ENCODE measurements around the gene XPO5.
A peak's percentile ranks its signal among the peaks of the same experiment; 100 is the strongest.

Gene XPO5

GRCh38 chr6:43521836-43522235 lies 54.0 kb downstream of the XPO5 start:
- TF ChIP-seq, protein P1, sequence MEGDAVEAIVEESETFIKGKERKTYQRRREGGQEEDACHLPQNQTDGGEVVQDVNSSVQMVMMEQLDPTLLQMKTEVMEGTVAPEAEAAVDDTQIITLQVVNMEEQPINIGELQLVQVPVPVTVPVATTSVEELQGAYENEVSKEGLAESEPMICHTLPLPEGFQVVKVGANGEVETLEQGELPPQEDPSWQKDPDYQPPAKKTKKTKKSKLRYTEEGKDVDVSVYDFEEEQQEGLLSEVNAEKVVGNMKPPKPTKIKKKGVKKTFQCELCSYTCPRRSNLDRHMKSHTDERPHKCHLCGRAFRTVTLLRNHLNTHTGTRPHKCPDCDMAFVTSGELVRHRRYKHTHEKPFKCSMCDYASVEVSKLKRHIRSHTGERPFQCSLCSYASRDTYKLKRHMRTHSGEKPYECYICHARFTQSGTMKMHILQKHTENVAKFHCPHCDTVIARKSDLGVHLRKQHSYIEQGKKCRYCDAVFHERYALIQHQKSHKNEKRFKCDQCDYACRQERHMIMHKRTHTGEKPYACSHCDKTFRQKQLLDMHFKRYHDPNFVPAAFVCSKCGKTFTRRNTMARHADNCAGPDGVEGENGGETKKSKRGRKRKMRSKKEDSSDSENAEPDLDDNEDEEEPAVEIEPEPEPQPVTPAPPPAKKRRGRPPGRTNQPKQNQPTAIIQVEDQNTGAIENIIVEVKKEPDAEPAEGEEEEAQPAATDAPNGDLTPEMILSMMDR (conservative IDR thresholded peaks at IDR 0.05; ENCODE audit: low read depth, low read length): no peak
- H3K79me2 ChIP-seq (ENCODE audit: insufficient read depth, low read depth): peaks cover 38% of the 10 kb centered on the region

DNA sequence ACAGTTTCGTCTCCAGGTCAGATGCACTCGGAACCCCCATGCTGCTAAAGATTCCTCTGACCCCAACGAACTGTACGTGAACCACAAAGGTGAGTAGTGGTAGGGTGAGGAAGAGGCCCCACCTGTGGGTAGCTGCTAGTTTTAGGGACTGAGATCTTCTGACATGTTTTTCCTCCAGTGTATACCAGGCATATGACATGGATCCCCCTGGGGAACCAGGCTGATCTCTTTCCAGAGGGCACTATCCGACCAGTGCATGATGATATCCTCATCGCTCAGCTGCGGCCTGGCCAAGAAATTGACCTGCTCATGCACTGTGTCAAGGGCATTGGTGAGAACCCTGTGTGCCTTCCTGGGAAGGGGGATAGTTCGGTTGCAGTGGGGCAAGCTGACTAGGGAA lies 55.7 kb downstream of the XPO5 start:
- Histone ChIP-seq H3K9ac (no peak overlapping the region), H2AFZ (ENCODE audit: low read depth) (no peak overlapping the region), H3K36me3 (ENCODE audit: insufficient read depth) (peaks cover 28% of the 10 kb centered on the region; the same call in 1 of the 2 replicates), H4K20me1 (ENCODE audit: insufficient read depth) (no peaks in the 10 kb centered on the region), H3K27me3 (ENCODE audit: insufficient read depth, low read depth) (no peaks in the 10 kb centered on the region), H3K4me2 (no peak overlapping the region), H3K27ac (no peak overlapping the region), H3K4me3 (IDR thresholded peaks at IDR 0.05; ENCODE audit: insufficient read depth, low read depth, low read length) (no peak overlapping the region), H3K79me2 (ENCODE audit: insufficient read depth, low read depth) (peaks cover 51% of the 10 kb centered on the region), H3K4me1 (ENCODE audit: low read depth, poor library complexity, severe bottlenecking) (peaks cover 47% of the 10 kb centered on the region)
- TF ChIP-seq, protein P1 (conservative IDR thresholded peaks at IDR 0.05; ENCODE audit: low read depth, low read length): no peak

More at GRCh38 chr6:43521836-43522235, 54.0 kb downstream of the XPO5 start:
- Histone ChIP-seq H3K27me3 (ENCODE audit: insufficient read depth, low read depth) (no peaks in the 10 kb centered on the region), H3K4me2 (peak overlapping the region; percentile 7; the same call in 1 of the 2 replicates), H3K27ac (peak overlapping the region; percentile 27; the same call in 1 of the 2 replicates), H4K20me1 (ENCODE audit: insufficient read depth) (no peaks in the 10 kb centered on the region), H3K4me1 (ENCODE audit: low read depth, poor library complexity, severe bottlenecking) (peaks cover 41% of the 10 kb centered on the region), H2AFZ (ENCODE audit: low read depth) (no peak overlapping the region), H3K4me3 (IDR thresholded peaks at IDR 0.05; ENCODE audit: insufficient read depth, low read depth, low read length) (no peak overlapping the region), H3K9ac (no peak overlapping the region), H3K36me3 (ENCODE audit: insufficient read depth) (peaks cover 28% of the 10 kb centered on the region; the same call in 1 of the 2 replicates)

- no peaks in the 10 kb centered on the region for H3K27me3 ChIP-seq (ENCODE audit: insufficient read depth, low read depth)
- peak overlapping the region; percentile 72 for H3K4me2 ChIP-seq
- H2AFZ ChIP-seq (ENCODE audit: low read depth): peak overlapping the region; percentile 50; the same call in 1 of the 2 replicates
- H3K4me1 ChIP-seq (ENCODE audit: low read depth, poor library complexity, severe bottlenecking): peaks cover 47% of the 10 kb centered on the region
- H3K4me3 ChIP-seq (IDR thresholded peaks at IDR 0.05; ENCODE audit: insufficient read depth, low read depth, low read length): no peak overlapping the region
- peaks cover 23% of the 10 kb centered on the region; the same call in 1 of the 2 replicates for H3K36me3 ChIP-seq (ENCODE audit: insufficient read depth)
- TF ChIP-seq, protein P1 (conservative IDR thresholded peaks at IDR 0.05; ENCODE audit: low read depth, low read length): no peak
- H3K79me2 ChIP-seq (ENCODE audit: insufficient read depth, low read depth): peaks cover 51% of the 10 kb centered on the region
- peak overlapping the region; percentile 56 for H3K27ac ChIP-seq
- H4K20me1 ChIP-seq (ENCODE audit: insufficient read depth): no peaks in the 10 kb centered on the region
- peak overlapping the region; percentile 90 for H3K9ac ChIP-seq
These were observed 58.1 kb downstream of the XPO5 start for GRCh38 chr6:43517505-43518357.

GRCh38 chr6:43516697-43517504 lies 58.9 kb downstream of the XPO5 start, which contains the start of the genes POLR1C and YIPF3:
Gene POLR1C (plus strand): TSS chr6:43517089. CDS start chr6:43517110, 21 bp downstream.
Gene YIPF3 (minus strand): TSS chr6:43516926. CDS start chr6:43516807, 119 bp downstream.
- Histone ChIP-seq H3K4me1 (ENCODE audit: low read depth, poor library complexity, severe bottlenecking) (peaks cover 39% of the 10 kb centered on the region), H3K79me2 (ENCODE audit: insufficient read depth, low read depth) (peaks cover 51% of the 10 kb centered on the region), H2AFZ (ENCODE audit: low read depth) (peak within 1 kb of the TSS; percentile 74; the same call in 1 of the 2 replicates)

More at GRCh38 chr6:43516697-43517504, 58.9 kb downstream of the XPO5 start, which contains the start of the genes POLR1C and YIPF3:
- TF ChIP-seq, protein P1 (conservative IDR thresholded peaks at IDR 0.05; ENCODE audit: low read depth, low read length): no peak
- Histone ChIP-seq H3K27me3 (ENCODE audit: insufficient read depth, low read depth) (no peaks in the 10 kb centered on the region), H3K27ac (peak within 1 kb of the TSS; percentile 56), H3K4me2 (peak within 1 kb of the TSS; percentile 79), H3K4me3 (IDR thresholded peaks at IDR 0.05; ENCODE audit: insufficient read depth, low read depth, low read length) (no peak within 1 kb of the TSS), H3K36me3 (ENCODE audit: insufficient read depth) (peaks cover 16% of the 10 kb centered on the region; the same call in 1 of the 2 replicates), H3K9ac (peak within 1 kb of the TSS; percentile 90), H4K20me1 (ENCODE audit: insufficient read depth) (no peaks in the 10 kb centered on the region)
